Activated CD4-positive, alpha-beta T cell treated with anti-CD3 and anti-CD28 coated beads, Interleukin-2, amount 50 U/mL, for 1 hour (primary cell): ENCODE measurements around the gene ADCY4.
"Not testable (repeated sequence)": the region's sequence is repeated elsewhere in the genome, so short reads cannot be mapped to it uniquely, and the experiment has no call there.

Experiments used
- DNase-seq: peaks from one replicate; pipeline ENCODE4 v3.0.0-alpha.2; 2020

Gene ADCY4

DNA sequence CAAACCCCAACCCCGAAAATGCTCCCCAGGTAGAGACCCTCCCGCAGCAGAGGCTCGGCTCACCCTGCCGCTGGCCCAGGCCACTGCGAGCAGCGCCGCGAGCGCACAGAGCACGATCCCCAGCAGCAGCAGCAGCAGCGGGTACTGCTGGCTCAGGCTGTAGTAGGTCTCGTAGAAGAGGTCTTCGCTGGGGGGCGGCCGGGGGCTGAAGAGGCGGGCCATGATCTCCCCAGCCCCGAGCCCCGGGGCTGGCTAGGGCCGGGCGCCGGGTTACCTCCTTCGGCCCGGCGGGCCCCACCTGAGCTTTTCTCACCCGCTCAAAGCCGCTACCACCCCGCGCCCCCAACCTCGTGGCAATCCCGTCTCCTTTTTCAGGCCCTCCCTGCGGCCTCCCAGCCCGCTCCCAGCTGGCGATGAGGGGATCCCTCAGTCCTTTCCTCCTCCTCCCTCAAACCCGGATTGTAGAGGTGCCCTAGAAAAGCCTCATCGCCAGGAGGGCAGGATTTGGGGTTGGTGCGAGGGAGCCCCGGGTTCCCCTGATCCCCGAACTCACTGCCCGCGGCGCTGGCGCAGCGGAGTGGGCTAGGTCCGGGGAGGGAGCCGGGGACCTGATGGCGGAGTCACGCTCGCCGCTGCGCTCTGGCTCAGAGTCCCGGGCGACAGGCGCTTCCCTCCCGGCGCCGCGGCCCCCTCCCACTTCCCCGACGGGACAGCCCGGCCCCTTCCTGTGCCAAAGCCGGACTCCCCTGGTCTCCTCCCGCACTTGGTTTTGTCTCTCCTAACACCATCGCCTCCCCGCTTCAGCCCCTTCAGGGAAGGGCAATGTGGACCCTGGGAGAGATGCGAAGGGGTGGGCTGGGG is at the start of gene ADCY4:
Gene ADCY4 (minus strand): TSS at position 641 of the 861 bp plus-strand sequence. CDS start 419 bp downstream, at position 222.
- peak; percentile 18 for DNase-seq

DNA sequence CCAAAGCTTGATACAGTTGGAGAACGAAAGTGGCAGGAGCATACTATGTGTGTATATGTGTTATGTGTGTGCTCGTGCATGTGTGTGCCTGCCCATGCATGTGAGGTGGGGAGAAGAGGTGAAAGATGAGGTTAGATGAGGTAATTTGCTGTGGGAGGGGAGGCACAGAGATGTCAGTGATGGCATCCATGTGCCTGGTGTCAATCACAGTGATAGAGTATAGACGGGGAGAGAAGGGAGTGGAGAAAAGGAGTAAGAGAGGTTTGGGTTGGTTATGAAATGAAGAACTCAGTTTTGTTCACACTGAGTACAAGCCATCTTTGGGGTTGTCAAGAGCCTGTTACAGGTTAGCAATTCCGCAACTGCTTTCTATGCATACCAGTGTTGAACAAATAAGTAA is 49.3 kb upstream of the ADCY4 start:
- DNase-seq, result no peak

DNA sequence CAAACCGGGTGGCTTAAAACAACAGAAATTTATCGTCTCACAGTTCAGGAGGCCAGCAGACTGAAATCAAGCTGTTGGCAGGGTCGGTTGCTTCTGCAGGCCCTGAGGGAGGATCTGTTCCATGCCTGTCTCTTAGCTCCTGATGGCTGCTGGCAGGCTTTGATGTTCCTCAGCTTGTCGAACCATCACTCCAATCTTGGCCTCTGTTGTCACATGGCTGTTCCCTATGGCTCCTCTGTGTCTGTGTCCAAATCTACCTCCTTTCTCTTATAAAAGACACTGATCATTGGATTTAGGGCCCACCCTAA is 47.1 kb upstream of the ADCY4 start:
- no peak for DNase-seq

DNA sequence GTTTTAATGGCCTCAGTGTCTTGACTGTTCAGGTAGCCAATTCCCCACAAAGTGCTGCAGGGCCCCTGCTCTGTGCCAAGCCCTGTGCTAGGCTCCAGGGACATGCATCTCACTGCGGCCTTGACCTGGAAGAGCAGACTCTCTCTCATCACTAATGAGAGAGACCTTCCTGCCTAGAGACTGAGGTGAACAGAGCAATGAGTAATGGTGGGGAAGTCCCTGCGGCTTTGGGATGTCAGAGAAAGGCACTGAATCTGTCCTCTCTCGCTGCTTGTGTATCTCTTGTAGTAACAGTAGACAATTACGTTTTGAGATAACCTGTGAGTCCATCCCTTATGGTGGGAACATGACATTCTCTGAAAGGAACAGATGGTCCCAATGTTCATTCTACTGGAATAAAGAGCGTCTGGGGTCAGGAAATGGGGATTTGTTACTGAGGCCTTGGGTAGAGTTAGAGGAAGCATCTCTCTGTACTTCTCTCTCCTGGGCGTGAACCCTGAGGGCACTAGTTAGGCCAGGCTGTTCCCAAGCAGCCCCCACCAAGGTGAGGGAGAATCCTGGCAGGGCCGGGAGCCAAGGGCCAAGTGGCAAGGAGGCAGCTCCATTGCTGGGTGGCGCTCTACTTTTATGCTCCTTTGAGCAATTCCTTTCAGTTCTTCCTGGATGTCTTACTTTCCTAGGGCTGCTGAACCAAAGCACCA is 46.6 kb upstream of the ADCY4 start:
- no peak for DNase-seq

DNA sequence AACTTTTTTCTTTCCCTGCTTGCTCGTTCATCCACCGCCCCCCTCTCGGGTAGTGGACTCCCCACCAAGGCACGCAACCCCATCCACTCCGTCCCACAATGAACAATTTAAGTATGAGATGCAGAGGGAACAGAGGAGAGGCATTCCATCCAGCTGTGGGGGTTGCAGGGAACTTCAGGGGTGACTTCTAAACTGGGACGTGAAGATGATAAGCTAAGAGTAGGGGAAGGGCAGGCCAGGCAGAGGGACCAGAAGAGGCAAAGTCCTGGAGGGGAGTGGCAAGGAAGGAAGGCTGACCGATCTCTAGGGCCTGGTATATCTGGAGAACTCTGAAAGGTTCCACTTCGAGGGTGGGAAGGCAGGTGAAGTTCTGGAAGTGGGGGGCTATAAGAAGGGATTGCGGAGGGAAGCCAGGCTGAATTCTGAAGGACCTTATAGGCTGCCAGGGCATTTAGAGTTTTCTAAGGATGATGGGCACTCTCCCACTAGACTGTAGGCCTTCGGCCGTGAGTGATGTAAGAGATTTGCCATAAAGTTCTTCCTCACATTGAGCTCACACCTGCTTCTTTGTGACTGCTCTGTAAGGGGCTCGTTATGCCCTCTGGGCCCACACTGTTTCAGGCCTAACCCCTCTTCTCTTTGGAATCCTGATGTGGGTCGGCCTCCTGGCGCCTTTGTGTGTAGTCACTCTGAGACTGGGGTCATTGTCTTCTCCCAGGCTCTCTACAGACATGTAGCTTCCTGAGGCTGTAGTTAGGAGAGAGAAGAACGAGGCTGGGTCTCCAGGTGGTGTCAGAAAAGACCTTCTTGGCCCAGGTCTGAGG is 45.2 kb upstream of the ADCY4 start:
- DNase-seq, result no peak

DNA sequence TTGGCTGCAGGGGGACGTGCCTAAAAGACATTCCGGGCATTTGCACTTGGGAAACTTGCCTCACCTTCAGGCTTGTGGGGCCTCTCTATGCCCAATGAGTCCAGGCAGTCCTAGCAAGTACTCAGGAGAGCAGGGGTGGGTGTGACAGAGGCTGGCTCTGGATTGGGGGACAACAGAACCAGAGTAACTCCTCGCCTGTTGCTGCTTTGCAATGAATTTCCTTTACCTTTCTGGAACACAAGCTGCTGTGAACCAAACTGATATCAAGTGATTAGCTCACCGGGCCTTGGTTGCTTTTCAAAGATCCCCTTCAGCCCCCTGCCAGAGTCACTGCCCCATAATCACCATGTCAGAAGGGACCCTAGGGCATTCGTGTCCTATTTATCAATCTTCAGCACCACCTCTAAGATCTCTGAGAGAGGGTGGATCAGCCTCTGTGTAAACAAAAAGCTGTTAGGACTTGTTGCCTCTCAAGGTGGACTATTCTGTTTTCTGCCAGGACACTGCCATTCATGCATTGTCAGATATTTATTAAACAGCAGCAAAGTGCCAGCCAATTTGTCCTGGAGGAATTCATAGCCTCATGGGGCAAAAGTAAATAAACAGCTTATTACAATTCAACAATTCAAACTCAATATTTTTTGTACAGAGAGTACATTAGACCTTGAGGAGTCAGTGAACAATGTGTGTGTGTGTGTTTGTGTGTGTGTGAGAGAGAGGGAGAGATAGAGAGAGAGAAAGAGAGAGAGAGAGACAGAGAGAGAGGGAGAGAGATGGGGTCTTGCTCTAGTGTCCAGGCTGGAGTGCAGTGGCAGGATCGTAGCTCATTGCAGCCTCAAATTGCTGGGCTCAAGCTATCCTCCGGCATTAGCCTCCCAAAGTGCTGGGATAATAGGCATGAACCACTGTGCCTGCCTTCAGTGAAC is 44.4 kb upstream of the ADCY4 start:
- DNase-seq, result no peak

DNA sequence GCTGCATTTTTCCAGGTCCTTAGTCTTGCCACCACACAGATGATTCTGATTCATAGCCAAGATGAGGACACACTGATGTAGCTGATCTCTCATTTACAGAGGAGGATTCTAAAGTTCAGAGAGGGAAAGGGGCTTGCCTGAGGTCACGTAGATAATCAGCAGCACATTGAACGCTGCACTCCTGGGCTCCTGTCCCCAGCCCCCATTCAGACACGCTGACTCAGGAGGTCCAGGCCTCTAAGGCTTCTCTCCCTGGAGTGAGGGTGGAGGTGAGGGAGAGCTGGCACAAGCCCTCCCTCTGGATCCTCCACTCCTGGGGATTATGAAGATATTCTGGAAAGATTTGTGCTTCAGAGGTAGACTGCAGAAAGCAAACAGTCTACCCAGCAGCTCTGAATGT is 43.5 kb upstream of the ADCY4 start:
- no peak for DNase-seq

DNA sequence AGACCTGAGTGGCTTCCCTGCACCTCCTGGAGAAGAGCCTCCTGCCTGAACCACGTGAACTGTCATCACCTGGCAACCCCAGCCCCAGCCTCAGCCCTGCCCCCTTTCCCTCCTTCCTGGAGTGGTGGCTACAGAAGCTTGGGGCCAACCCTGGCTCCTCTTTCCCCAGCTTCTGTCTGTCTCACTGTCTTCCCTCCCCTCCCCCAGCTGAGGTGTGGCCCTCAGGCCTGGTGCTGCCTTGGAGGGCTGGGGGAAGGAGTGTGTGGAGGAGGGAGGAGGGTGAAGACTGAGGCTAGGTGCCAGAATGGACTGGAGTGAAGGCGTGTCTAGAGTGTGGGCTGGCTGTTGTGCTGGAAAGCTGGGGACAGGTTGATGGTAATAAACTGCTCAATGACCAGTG is 42.8 kb upstream of the ADCY4 start:
- no peak for DNase-seq

DNA sequence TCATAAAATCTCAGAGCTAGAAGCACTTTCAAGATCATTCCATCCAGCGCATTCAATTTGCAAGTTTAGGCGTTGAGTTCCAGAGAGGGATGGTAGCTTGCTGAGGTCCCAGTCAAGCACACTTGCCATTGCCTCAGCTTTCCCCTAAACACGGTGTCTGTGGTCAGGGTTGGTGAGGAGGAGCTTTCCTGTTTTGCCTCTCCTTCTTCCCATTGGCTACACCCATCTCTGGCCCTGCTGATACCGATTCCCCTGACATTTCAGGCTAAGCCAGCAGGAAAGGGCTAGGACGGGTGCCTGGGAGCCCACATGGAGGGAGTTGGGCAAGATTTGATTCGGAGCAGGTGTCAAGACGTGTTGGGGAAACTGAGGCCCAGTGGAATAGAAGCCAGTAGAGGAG is 42.3 kb upstream of the ADCY4 start:
- DNase-seq, result no peak

DNA sequence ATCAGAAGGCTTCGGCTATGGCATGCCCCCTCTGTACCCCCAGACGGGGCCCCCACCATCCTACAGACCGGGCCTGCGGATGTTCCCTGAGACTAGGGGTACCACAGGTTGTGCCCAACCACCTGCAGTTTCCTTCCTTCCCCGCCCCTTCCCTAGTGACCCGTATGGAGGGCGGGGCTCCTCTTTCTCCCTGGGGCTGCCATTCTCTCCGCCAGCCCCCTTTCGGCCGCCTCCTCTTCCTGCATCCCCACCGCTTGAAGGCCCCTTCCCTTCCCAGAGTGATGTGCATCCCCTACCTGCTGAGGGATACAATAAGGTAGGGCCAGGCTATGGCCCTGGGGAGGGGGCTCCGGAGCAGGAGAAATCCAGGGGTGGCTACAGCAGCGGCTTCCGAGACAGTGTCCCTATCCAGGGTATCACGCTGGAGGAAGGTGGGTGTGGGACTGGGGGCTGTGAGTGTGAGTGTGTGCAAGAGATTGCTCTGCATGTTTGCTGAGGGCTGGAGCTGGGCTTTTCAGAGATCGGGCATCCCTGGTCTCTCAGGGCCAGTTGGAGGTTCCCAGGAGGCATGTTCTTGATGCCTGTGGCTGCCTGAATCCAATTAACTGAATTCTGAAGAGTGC is 41.7 kb upstream of the ADCY4 start:
- DNase-seq, result no peak

DNA sequence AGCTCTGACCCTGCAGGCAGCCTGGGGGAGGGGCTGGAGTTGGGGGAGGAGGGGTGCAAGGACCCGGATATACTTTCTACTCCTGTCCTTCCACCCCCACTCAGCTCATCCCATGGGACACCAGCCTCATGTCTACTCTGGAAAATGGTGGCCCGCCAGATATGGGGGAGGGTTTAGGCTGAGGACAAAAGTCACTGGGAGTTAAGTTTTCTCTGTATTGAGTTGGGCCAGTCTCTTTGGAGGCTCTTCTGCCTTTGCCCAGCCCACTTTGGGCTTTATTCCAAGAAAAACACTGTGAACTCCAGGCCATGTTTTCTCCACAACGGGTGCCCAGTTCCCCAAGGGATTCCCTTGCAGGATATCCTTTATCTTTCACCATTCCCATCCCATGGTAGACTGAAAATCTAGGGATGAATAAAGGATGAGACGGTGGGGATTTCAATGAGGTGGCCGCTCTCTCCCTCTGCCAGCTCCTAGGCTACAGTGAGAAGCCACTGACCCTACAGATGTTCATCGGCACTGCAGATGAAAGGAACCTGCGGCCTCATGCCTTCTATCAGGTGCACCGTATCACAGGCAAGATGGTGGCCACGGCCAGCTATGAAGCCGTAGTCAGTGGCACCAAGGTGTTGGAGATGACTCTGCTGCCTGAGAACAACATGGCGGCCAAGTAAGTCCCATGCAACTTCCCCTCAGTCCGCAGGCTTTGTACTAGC is 38.0 kb upstream of the ADCY4 start:
- no peak for DNase-seq

DNA sequence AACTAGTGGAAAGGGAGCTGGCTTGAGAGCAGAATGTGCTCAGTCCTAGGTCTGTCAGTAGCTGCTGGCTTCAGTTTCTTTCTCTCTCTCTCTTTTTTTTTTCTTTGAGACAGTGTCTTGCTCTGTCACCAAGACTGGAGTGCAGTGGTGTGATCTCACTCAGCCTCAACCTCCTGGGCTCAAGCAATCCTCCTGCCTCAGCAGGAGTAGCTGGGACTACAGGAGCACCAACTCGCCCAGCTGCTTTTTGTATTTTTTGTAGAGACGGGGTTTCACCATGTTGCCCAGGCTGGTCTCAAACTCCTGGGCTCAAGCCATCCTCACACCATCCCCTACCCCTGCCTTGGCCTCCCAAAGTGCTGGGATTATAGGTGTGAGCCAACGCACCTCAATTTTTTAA is 36.7 kb upstream of the ADCY4 start:
- not testable (repeated sequence) for DNase-seq

DNA sequence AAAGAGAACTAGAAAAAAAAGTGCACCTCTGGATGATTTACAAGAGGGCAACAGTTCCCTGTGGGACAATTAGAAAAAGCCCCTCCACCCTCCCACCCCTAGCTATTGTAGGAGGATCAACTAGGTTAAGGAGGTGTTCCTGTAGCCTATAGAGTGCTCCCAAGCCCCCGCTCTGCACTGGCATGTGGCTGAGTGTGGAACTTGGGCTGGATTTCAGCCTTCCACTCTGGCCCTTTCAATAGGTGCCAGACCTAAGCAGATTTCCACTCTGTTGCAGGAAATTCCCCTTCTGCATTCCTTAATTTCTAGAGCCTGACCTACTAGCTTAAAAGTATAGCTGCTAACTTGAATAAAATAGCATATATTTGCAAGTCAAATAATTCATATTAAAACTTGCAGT is 35.9 kb upstream of the ADCY4 start:
- DNase-seq, result no peak

DNA sequence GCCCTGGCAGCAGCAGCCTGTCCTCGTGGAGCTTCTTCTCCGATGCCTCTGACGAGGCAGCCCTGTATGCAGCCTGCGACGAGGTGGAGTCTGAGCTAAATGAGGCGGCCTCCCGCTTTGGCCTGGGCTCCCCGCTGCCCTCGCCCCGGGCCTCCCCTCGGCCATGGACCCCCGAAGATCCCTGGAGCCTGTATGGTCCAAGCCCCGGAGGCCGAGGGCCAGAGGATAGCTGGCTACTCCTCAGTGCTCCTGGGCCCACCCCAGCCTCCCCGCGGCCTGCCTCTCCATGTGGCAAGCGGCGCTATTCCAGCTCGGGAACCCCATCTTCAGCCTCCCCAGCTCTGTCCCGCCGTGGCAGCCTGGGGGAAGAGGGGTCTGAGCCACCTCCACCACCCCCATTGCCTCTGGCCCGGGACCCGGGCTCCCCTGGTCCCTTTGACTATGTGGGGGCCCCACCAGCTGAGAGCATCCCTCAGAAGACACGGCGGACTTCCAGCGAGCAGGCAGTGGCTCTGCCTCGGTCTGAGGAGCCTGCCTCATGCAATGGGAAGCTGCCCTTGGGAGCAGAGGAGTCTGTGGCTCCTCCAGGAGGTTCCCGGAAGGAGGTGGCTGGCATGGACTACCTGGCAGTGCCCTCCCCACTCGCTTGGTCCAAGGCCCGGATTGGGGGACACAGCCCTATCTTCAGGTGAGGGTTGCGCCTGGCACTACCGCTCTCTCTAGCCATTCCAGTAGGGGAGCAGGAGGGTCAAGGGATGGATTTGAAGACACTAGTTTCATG is 35.2 kb upstream of the ADCY4 start:
- DNase-seq, result no peak

DNA sequence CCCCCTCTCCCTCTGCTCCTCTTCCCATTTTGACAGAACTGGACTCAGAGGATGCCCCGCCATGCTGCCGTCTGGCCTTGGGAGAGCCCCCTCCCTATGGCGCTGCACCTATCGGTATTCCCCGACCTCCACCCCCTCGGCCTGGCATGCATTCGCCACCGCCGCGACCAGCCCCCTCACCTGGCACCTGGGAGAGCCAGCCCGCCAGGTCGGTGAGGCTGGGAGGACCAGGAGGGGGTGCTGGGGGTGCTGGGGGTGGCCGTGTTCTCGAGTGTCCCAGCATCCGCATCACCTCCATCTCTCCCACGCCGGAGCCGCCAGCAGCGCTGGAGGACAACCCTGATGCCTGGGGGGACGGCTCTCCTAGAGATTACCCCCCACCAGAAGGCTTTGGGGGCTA is 34.6 kb upstream of the ADCY4 start:
- DNase-seq, result no peak

DNA sequence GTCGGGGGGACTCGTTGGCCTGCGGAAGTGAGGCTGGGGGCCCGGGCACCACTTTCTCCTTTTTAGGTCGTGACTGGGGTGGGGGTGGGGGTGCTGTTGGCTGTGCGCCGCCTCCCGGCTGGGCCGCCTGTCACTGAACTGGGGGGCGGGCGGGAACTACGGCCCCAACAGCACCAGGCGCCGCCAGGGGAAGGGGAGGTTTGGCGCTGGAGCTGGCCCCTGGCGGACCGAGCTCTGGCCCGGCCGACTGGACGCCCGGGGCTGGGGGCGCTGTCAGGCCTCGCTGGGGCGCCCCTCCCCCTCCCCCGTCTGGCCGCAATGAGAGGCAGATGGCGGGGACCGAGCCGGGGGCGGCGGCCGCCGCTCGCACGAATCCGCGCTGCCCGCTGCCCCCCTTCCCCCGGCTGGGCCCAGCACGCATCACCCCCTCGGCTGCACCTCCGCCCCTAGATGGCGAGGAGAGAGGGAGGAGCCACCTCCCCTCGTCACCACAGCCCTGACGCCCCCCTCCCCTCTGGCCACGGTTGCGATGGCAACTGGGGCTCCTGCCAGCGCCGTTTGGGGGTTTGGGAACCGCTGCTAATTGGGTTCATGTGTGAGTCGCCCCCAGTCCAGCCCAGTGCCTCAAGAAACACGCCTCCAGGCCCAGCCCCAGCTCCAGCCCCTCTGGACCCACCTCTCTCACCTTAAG is 33.8 kb upstream of the ADCY4 start:
- no peak for DNase-seq

DNA sequence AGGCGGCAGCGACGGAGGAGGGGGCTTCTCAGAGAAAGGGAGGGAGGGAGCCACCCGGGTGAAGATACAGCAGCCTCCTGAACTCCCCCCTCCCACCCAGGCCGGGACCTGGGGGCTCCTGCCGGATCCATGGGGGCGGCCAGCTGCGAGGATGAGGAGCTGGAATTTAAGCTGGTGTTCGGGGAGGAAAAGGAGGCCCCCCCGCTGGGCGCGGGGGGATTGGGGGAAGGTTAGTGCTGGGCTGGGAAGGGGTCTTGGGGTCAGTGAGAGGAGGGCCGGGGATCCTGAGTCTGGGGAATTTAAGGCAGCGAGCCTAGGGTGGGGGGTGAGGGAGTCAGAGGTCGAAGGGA is 33.3 kb upstream of the ADCY4 start:
- no peak for DNase-seq

DNA sequence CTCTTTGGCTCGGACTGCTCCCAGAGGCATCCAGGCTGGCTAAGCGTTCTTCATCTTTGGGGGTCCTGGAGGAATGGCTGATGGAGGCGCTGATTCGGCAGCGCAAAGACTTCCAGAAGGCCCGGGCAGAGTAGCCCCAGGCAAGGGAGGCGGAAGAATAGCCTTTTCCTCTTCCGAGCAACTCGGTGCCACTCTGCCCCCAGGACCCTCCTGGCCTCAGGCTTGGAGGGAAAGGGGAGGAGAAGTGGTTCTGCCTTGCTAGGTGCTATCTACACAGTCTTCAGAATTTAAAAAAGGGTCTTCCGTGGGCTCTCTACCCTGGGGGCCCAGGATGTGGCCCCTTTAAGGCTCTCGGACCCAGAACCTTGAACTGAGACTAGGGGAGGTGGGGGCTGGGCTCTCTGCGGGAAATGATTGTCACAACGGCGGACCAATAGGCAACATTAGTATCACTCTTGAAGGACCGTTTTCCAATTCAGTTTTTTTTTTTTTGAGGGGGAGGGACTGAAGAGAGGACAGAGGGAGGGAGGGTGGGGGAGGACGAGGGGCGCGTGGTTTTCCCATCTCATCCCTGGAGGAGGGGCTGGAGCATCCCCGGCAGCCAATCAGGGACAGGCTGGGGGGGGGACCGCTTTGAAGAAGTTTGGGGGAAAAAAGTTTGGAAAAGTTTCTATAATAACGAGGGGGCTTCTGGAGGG is 32.8 kb upstream of the ADCY4 start, which contains the start of gene NFATC4:
Gene NFATC4 (plus strand): TSS at position 671 of the 698 bp plus-strand sequence. CDS start 157 bp downstream, outside the sequence.
- DNase-seq, result no peak
